GM12891 (cell line): ENCODE results near the gene KIF26A.

Experiments
- PAX5 ChIP-seq: IDR thresholded peaks from 2 replicates; pipeline ENCODE4 v1.6.1; 2011; ENCODE audit warnings: low read length, moderate library complexity, mild to moderate bottlenecking; ENCODE audit not compliant: insufficient read depth, severe bottlenecking
- POLR2A ChIP-seq: IDR thresholded peaks from 2 replicates; pipeline ENCODE4 v1.6.1; 2011; ENCODE audit warnings: low read depth, low read length, control low read depth
- POLR2AphosphoS5 ChIP-seq: IDR thresholded peaks from 2 replicates; pipeline ENCODE4 v1.6.1; 2011; ENCODE audit warnings: low read depth, low read length, control low read depth
- POU2F2 ChIP-seq: IDR thresholded peaks from 2 replicates; pipeline ENCODE4 v1.6.1; 2011; ENCODE audit warnings: low read depth, mild to moderate bottlenecking, control low read depth, low read length, moderate library complexity
- SPI1 ChIP-seq: IDR thresholded peaks from 2 replicates; pipeline ENCODE4 v1.6.1; 2011; ENCODE audit warnings: low read depth, low read length, control low read depth
- TAF1 ChIP-seq: IDR thresholded peaks from 2 replicates; pipeline ENCODE4 v1.6.1; 2011; ENCODE audit warnings: low read depth, low read length, control low read depth

GRCh38 chr14:104227806-104228205 is 89.4 kb downstream of the KIF26A start:
- TF ChIP-seq POLR2A (no peak), POLR2AphosphoS5 (no peak), TAF1 (no peak), SPI1 (no peak), POU2F2 (no peak), PAX5 (no peak)
